Endothelial cell of umbilical vein (primary cell): ENCODE results near the gene ULK4. TPM values are rescaled to one million over a fixed set of nuclear protein-coding genes. Genes with fewer than 3 reads are reported as not detected.

Source experiments
- BruUV-seq: library from RNA; stranded (reverse); fragments of 400-500 nt; replicated peaks from 2 replicates; lab custom pipeline; 2021; lab: Mats Ljungman, UMichigan
- CTCF ChIA-PET: fragments of 300-600, 350-600 bp; sonication (Branson Sonifier 250); formaldehyde crosslinking; loops from one replicate; lab custom pipeline; 2021; ENCODE audit warnings: antibody characterized with exemption, inconsistent platforms; lab: Charles Lee
- POLR2A ChIA-PET: fragments of 300-600, 350-600 bp; sonication (Branson Sonifier 250); formaldehyde crosslinking; loops from one replicate; lab custom pipeline; 2021; ENCODE audit warnings: antibody characterized with exemption, inconsistent platforms; lab: Charles Lee
- DNase-seq: peaks from one replicate; pipeline ENCODE4 v3.0.0-alpha.2; 2011; ENCODE audit warnings: low read depth, low spot score
- FAIRE-seq: peaks from 2 replicates; lab custom pipeline; 2011; peaks lifted over from hg19 to GRCh38; lab: Jason Lieb, UNC
- H2AFZ ChIP-seq: 2 replicates; pipeline ENCODE4 v1.6.0; 2012; ENCODE audit warnings: low read depth, low read length, control low read depth, inconsistent platforms
- H3K27ac ChIP-seq: 2 replicates; pipeline ENCODE4 v1.5.1; 2011; ENCODE audit warnings: low read depth, mild to moderate bottlenecking, control low read depth, low read length, moderate library complexity; ENCODE audit not compliant: insufficient read depth
- H3K27me3 ChIP-seq, 2 experiments: 2 replicates each; pipeline versions ENCODE4 v1.6.0 to v1.6.1; 2011; ENCODE audit warnings: low read length in 2 of 2, mixed read lengths in 1 of 2; ENCODE audit not compliant: control insufficient read depth in 2 of 2, insufficient read depth in 2 of 2
- H3K36me3 ChIP-seq, 2 experiments: 2 replicates in 1 of 2; 3 replicates in 1 of 2; pipeline ENCODE4 v1.5.1; 2011; ENCODE audit warnings: low read length in 2 of 2, mild to moderate bottlenecking in 1 of 2, moderate library complexity in 1 of 2; ENCODE audit not compliant: control insufficient read depth in 2 of 2, insufficient read depth in 2 of 2; ENCODE audit errors: extremely low read depth in 1 of 2
- H3K4me1 ChIP-seq: 3 replicates; pipeline ENCODE4 v1.5.1; 2011; ENCODE audit warnings: mild to moderate bottlenecking, low read length; ENCODE audit not compliant: control insufficient read depth, insufficient read depth; ENCODE audit errors: extremely low read depth
- H3K4me2 ChIP-seq: 2 replicates; pipeline ENCODE4 v1.6.1; 2011; ENCODE audit warnings: low read length, control low read depth, mixed read lengths; ENCODE audit not compliant: insufficient read depth
- H3K4me3 ChIP-seq, 3 experiments: fragments of 200-600 bp in 1 of 3; sonication (generic), shearing (Covaris generic) in 1 of 3; replicated peaks in 1 of 3; 2 replicates each; pipeline ENCODE4 v1.5.1; 2011 to 2016; ENCODE audit warnings: control low read depth in 3 of 3, low read length in 3 of 3, mild to moderate bottlenecking in 2 of 3, inconsistent platforms in 1 of 3, low read depth in 1 of 3, moderate library complexity in 1 of 3; ENCODE audit not compliant: insufficient read depth in 1 of 3
- H3K79me2 ChIP-seq: 2 replicates; pipeline ENCODE4 v1.6.0; 2012; ENCODE audit warnings: low read length, inconsistent platforms; ENCODE audit not compliant: control insufficient read depth, insufficient read depth
- H3K9ac ChIP-seq: replicated peaks from 2 replicates; pipeline ENCODE3; 2011; ENCODE audit warnings: low read length, control low read depth; ENCODE audit not compliant: insufficient read depth; ENCODE audit errors: extremely low read depth
- H3K9me1 ChIP-seq: replicated peaks from 3 replicates; pipeline ENCODE4 v1.6.0; 2011; ENCODE audit warnings: mild to moderate bottlenecking, low read length; ENCODE audit not compliant: control insufficient read depth, insufficient read depth; ENCODE audit errors: extremely low read depth
- H3K9me3 ChIP-seq: replicated peaks from 2 replicates; pipeline ENCODE4 v1.5.1; 2012; ENCODE audit warnings: low read length, inconsistent platforms; ENCODE audit not compliant: control insufficient read depth, insufficient read depth
- H4K20me1 ChIP-seq: replicated peaks from 2 replicates; pipeline ENCODE3; 2011; ENCODE audit warnings: mild to moderate bottlenecking, low read length; ENCODE audit not compliant: control insufficient read depth, insufficient read depth; ENCODE audit errors: extremely low read depth
- EZH2 ChIP-seq: IDR thresholded peaks from 2 replicates; pipeline ENCODE4 v1.6.1; 2012; ENCODE audit warnings: borderline replicate concordance, low read depth, mild to moderate bottlenecking, moderate library complexity, low read length, inconsistent platforms; ENCODE audit not compliant: severe bottlenecking
- FOS ChIP-seq: IDR thresholded peaks from 2 replicates; pipeline ENCODE4 v1.6.1; 2011; ENCODE audit warnings: mild to moderate bottlenecking, low read length, moderate library complexity, borderline replicate concordance; ENCODE audit not compliant: insufficient read depth
- GATA2 ChIP-seq: IDR thresholded peaks from 2 replicates; pipeline ENCODE4 v1.7.0; 2011; ENCODE audit warnings: low read depth, mild to moderate bottlenecking, moderate library complexity, mixed read lengths, low read length; ENCODE audit not compliant: insufficient read length, insufficient read depth
- JUN ChIP-seq: IDR thresholded peaks from 2 replicates; pipeline ENCODE4 v1.6.1; 2011; ENCODE audit warnings: borderline replicate concordance, low read depth; ENCODE audit not compliant: insufficient read length, insufficient read depth
- MYC ChIP-seq: IDR thresholded peaks from one replicate; pipeline ENCODE4 v1.6.1; 2011; ENCODE audit warnings: mild to moderate bottlenecking, low read depth, low read length
- POLR2A ChIP-seq: IDR thresholded peaks from 2 replicates; pipeline ENCODE4 v1.6.1; 2012; ENCODE audit warnings: low read depth, mild to moderate bottlenecking, control low read depth, low read length
- POLR2AphosphoS5 ChIP-seq: IDR thresholded peaks from 2 replicates; pipeline ENCODE4 v1.6.1; 2012; ENCODE audit warnings: low read depth, mild to moderate bottlenecking, control low read depth, low read length, moderate library complexity; ENCODE audit not compliant: insufficient read depth
- dilution Hi-C: fragments of 300-500 bp; cut with MboI; formaldehyde crosslinking; loops from one replicate; pipeline ENCODE4 v1.15.0; 2019; ENCODE audit warnings: low sequenced_read_pairs; ENCODE audit not compliant: extremely low pct_ligation_motif_present
- intact Hi-C: fragments of 100-400 bp; cut with micrococcal nuclease; formaldehyde crosslinking; loops from one replicate; pipeline ENCODE4 v1.10.0; 2022
- polyA plus RNA-seq, 4 experiments: library from polyadenylated mRNA; depleted of rRNA in 3 of 4; stranded (reverse) in 3 of 4; unstranded in 1 of 4; fragments of >200 nt; gene quantifications; 2 replicates each; pipeline versions ENCODE4 v1.2.1 to v1.2.3, GENCODE V29; 2011 to 2012; ENCODE audit warnings: missing spikeins in 1 of 4
- total RNA-seq: library from RNA; stranded (reverse); gene quantifications from 2 replicates; pipeline ENCODE4 v1.2.3, GENCODE V29; 2021
- TF ChIP-seq, protein P1 (sequence below), 2 donors: IDR thresholded peaks; 1 replicate in 1 of 2; 2 replicates in 1 of 2; pipeline ENCODE4 v1.5.1; 2011; ENCODE audit warnings: low read length in 2 of 2, mild to moderate bottlenecking in 2 of 2, moderate library complexity in 2 of 2, control low read depth in 1 of 2, inconsistent platforms in 1 of 2, low read depth in 1 of 2; ENCODE audit not compliant: insufficient read depth in 1 of 2; ENCODE audit errors: extremely low read depth in 1 of 2
- TF ChIP-seq, protein P2 (sequence below): IDR thresholded peaks from 2 replicates; pipeline ENCODE4 v1.6.1; 2011; ENCODE audit not compliant: insufficient read depth, insufficient read length

ULK4 gene
- total and polyA plus RNA-seq, 2 donors (not counting 3 experiments of a cell fraction or from before 2014, with no cell fraction given) = 3.3 to 16.0 TPM

DNA sequence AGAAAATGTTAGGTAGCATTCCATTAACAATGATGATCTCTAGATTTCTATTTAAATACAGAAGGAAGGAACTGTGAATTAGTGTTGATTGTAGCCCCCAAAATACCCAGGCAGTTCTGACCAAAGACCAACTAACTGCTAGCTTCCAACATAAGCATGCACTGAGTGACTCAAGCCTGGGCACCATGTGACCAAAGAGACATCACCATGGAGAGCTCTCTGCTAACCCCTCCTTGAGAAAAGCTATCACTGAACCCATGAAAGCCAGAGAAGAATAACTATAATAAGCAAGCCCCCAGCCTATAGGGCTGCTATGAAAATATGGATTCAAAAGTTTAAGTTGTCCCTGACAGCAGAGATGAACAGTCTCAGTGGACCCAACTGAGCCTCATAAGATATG lies 310.2 kb downstream of the ULK4 start:
- no peak overlapping the region for H3K9ac ChIP-seq
- DNase-seq (no peak), FAIRE-seq (no peak)
- dilution Hi-C loops (no loop called here), intact Hi-C loops (no loop called here)
- CTCF ChIA-PET = no interaction called here
- H3K79me2 ChIP-seq = no peaks in the 10 kb centered on the region
- H3K9me3 ChIP-seq = no peaks in the 10 kb centered on the region
- no peak overlapping the region for H2AFZ ChIP-seq
- no peak overlapping the region for H3K4me3 ChIP-seq
- POLR2A ChIA-PET = no interaction called here
- no TSS peak for BruUV-seq
- no peaks in the 10 kb centered on the region for H3K4me1 ChIP-seq
- H4K20me1 ChIP-seq = no peaks in the 10 kb centered on the region
- H3K27ac ChIP-seq = no peak overlapping the region
- TF ChIP-seq, protein P1, sequence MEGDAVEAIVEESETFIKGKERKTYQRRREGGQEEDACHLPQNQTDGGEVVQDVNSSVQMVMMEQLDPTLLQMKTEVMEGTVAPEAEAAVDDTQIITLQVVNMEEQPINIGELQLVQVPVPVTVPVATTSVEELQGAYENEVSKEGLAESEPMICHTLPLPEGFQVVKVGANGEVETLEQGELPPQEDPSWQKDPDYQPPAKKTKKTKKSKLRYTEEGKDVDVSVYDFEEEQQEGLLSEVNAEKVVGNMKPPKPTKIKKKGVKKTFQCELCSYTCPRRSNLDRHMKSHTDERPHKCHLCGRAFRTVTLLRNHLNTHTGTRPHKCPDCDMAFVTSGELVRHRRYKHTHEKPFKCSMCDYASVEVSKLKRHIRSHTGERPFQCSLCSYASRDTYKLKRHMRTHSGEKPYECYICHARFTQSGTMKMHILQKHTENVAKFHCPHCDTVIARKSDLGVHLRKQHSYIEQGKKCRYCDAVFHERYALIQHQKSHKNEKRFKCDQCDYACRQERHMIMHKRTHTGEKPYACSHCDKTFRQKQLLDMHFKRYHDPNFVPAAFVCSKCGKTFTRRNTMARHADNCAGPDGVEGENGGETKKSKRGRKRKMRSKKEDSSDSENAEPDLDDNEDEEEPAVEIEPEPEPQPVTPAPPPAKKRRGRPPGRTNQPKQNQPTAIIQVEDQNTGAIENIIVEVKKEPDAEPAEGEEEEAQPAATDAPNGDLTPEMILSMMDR (IDR thresholded peaks at IDR 0.05; ENCODE audit: extremely low read depth in 1 of 2, insufficient read depth in 1 of 2, low read depth in 1 of 2, low read length in 2 of 2) = no peak
- TF ChIP-seq, protein P2, sequence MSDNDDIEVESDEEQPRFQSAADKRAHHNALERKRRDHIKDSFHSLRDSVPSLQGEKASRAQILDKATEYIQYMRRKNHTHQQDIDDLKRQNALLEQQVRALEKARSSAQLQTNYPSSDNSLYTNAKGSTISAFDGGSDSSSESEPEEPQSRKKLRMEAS = no peak
- TF ChIP-seq FOS (no peak), JUN (no peak), POLR2A (no peak), EZH2 (no peak), POLR2AphosphoS5 (no peak), MYC (no peak), GATA2 (no peak)
- no peaks in the 10 kb centered on the region for H3K9me1 ChIP-seq
- no peak overlapping the region for H3K4me2 ChIP-seq
- no peaks in the 10 kb centered on the region for H3K27me3 ChIP-seq
- H3K36me3 ChIP-seq = no peaks in the 10 kb centered on the region
